Neural crest cell (in vitro differentiated cells): Measurements from ENCODE around the gene GCKR. TPM values are rescaled to one million over a fixed set of nuclear protein-coding genes. Genes with fewer than 3 reads are reported as not detected.

Experiments used
- DNase-seq: peaks from one replicate; pipeline ENCODE4 v3.0.0; 2021; ENCODE audit warnings: low read depth, mixed read lengths, low spot score
- H3K27ac Mint-ChIP-seq: one replicate; pipeline ENCODE4 v1.8.0; 2021; ENCODE audit warnings: mild to moderate bottlenecking, mixed read lengths; ENCODE audit not compliant: unreplicated experiment
- H3K27me3 Mint-ChIP-seq: 2 replicates; pipeline ENCODE4 v1.8.0; 2021; ENCODE audit warnings: low read depth, mild to moderate bottlenecking, mixed read lengths
- H3K36me3 Mint-ChIP-seq: 2 replicates; pipeline ENCODE4 v1.8.0; 2021; ENCODE audit warnings: low read depth, mild to moderate bottlenecking, mixed read lengths
- H3K4me1 Mint-ChIP-seq: 2 replicates; pipeline ENCODE4 v1.8.0; 2021; ENCODE audit warnings: mixed read lengths
- H3K4me3 Mint-ChIP-seq: one replicate; pipeline ENCODE4 v1.8.0; 2021; ENCODE audit warnings: mild to moderate bottlenecking, mixed read lengths
- H3K9me3 Mint-ChIP-seq: 2 replicates; pipeline ENCODE4 v1.8.0; 2021; ENCODE audit warnings: mixed read lengths
- CTCF ChIP-seq: fragments of 200-600 bp; sonication (generic); conservative IDR thresholded peaks from 2 replicates; pipeline ENCODE4 v1.5.0; 2021; ENCODE audit warnings: antibody characterized with exemption, mild to moderate bottlenecking
- total RNA-seq: library from RNA; stranded (reverse); gene quantifications from 2 replicates; pipeline ENCODE4 v1.2.1, GENCODE V29; 2021

GCKR gene
- total RNA-seq, 1 donor from 2014 or later = 0.42 TPM

DNA sequence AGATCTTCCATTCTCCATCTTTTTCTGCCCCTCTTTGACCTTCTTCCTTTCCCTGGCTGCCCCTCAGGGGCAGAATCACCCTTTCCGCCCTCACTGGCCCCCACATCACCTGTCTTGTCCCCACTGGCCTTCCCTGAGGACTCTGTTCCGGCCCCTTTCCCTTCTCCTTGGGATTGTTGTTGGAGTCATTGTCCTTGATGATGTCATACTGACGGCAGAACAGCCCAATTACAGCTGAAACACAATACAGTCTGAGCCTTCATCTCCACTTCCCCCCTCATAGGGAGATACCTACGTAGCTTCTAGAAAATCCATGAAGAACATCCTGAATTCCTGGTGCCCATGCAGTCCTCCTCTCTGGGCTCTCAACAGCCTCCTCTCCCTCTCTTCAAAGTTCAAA lies 4.1 kb upstream of the GCKR start:
- TF ChIP-seq CTCF = no peak
- H3K9me3 Mint-ChIP-seq = no peaks in the 10 kb centered on the region
- no peaks in the 10 kb centered on the region for H3K36me3 Mint-ChIP-seq
- no peak for DNase-seq
- H3K27ac Mint-ChIP-seq = no peak overlapping the region
- H3K4me3 Mint-ChIP-seq = peak overlapping the region; percentile 42
- peaks cover 34% of the 10 kb centered on the region for H3K4me1 Mint-ChIP-seq
- H3K27me3 Mint-ChIP-seq = peaks cover 35% of the 10 kb centered on the region

- Mint-ChIP-seq H3K36me3 (no peaks in the 10 kb centered on the region), H3K9me3 (no peaks in the 10 kb centered on the region), H3K27ac (no peak overlapping the region), H3K27me3 (peaks cover 48% of the 10 kb centered on the region), H3K4me1 (peaks cover 29% of the 10 kb centered on the region), H3K4me3 (peak overlapping the region; percentile 86)
- no peak for TF ChIP-seq CTCF
- no peak for DNase-seq
Measured at GRCh38 chr2:27493948-27494283, 2.7 kb upstream of the GCKR start.

DNA sequence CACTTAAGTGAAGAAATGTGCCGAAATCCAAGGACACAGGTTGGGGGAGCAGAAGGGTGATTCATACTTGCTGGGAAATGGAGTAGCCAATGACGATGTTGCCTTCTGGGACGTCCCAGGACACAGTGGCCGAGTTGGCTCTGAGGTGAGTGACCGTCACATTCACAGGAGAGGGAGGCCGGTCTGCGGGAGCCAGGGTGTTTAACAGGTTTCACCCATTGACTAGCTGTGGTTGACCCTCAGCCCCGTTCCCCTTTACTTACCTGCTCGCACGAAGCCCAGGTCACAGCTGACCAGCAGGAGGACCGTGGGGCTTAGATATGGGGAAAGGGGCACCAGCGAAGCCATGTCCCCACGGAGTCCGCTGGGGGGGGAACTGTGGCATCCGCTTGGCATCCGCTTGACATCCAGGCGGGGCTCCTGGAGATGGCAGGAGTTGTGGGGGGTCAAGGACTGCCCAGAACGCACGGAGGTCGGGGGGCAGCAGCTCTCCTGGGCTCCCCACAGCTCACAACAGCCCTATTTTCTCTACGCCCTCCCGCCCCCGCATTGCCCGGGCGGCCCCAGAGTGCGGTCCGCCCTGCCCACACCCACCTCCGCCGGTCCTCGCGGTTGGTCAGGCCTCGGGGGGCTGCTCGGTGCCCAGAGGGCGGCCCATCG lies 2.2 kb upstream of the GCKR start:
- Mint-ChIP-seq H3K4me1 (peaks cover 24% of the 10 kb centered on the region), H3K9me3 (no peaks in the 10 kb centered on the region), H3K4me3 (peak overlapping the region; percentile 86), H3K36me3 (no peaks in the 10 kb centered on the region), H3K27me3 (peaks cover 53% of the 10 kb centered on the region), H3K27ac (no peak overlapping the region)
- DNase-seq = no peak
- no peak for TF ChIP-seq CTCF

- Mint-ChIP-seq H3K4me3 (peak within 1 kb of the TSS; percentile 89), H3K4me1 (peaks cover 18% of the 10 kb centered on the region), H3K27me3 (peaks cover 57% of the 10 kb centered on the region), H3K27ac (peak within 1 kb of the TSS; percentile 73), H3K36me3 (no peaks in the 10 kb centered on the region), H3K9me3 (no peaks in the 10 kb centered on the region)
- no peak for TF ChIP-seq CTCF
- DNase-seq = peak; percentile 38
Measured at GRCh38 chr2:27494944-27495554, 1.6 kb upstream of the GCKR start, which contains the start of gene FNDC4. TSS of gene FNDC4 (minus strand) at chr2:27495200. CDS start at chr2:27494679, 521 bp downstream.

GRCh38 chr2:27495840-27496356 lies 741 bp upstream of the GCKR start:
- peak overlapping the region; percentile 89 for H3K4me3 Mint-ChIP-seq
- peaks cover 16% of the 10 kb centered on the region for H3K4me1 Mint-ChIP-seq
- no peak for TF ChIP-seq CTCF
- H3K9me3 Mint-ChIP-seq = no peaks in the 10 kb centered on the region
- H3K27me3 Mint-ChIP-seq = peaks cover 60% of the 10 kb centered on the region
- no peaks in the 10 kb centered on the region for H3K36me3 Mint-ChIP-seq
- no peak for DNase-seq
- H3K27ac Mint-ChIP-seq = no peak overlapping the region
